Measurements from ENCODE around the gene TRPT1.

TRPT1 gene

GRCh38 chr11:64202992-64203391 is 23.0 kb downstream of the TRPT1 start:
- WGBS, 2 donors (ENCODE audit: extremely low coverage in 2 of 2, insufficient read length in 2 of 2, insufficient replicate concordance in 1 of 2) = no CpG with 5 or more reads among the region's 9 CpGs
- H3K36me3 ChIP-seq (replicated peaks in 1 of 2; ENCODE audit: control insufficient read depth in 2 of 2, insufficient read depth in 2 of 2, low read length in 2 of 2) = peaks cover 65 to 91% of the 10 kb centered on the region in 2 donors
- H2BK12ac ChIP-seq (ENCODE audit: low read length) = no peak overlapping the region

GRCh38 chr11:64201543-64201942 is 24.4 kb downstream of the TRPT1 start:
- Histone ChIP-seq H4K91ac (ENCODE audit: low read depth, low read length, poor library complexity) (no peak overlapping the region), H3K4me2 (ENCODE audit: insufficient read depth, low read length, poor library complexity, severe bottlenecking) (no peak overlapping the region), H3K4ac (ENCODE audit: low read length) (no peak overlapping the region), H3K18ac (ENCODE audit: low read length) (no peak overlapping the region), H3K9me3 (replicated peaks in 1 of 2; ENCODE audit: control insufficient read depth in 2 of 2, insufficient read depth in 1 of 2, low read depth in 1 of 2, low read length in 2 of 2) (peaks cover 0 to 2% of the 10 kb centered on the region in 2 donors), H2AK5ac (ENCODE audit: low read depth, low read length) (no peak overlapping the region), H3K14ac (ENCODE audit: low read length) (no peak overlapping the region), H3K23ac (ENCODE audit: low read depth, low read length, poor library complexity) (no peak overlapping the region), H2BK120ac (ENCODE audit: low read depth, low read length) (no peak overlapping the region), H2BK15ac (ENCODE audit: low read length) (no peak overlapping the region), H2BK12ac (ENCODE audit: low read length) (no peak overlapping the region), H2AFZ (ENCODE audit: low read length) (no peak overlapping the region), H3K4me1 (ENCODE audit: control insufficient read depth in 2 of 2, insufficient read depth in 1 of 2, low read depth in 1 of 2, low read length in 2 of 2) (peaks cover 0 to 6% of the 10 kb centered on the region in 2 donors), H3K4me3 (ENCODE audit: low read length in 2 of 2) (no peak overlapping the region), H3K27me3 (ENCODE audit: control insufficient read depth in 3 of 3, insufficient read depth in 3 of 3, low read depth in 1 of 3, low read length in 3 of 3) (no peaks in the 10 kb centered on the region), H3K79me1 (ENCODE audit: low read depth, low read length) (no peaks in the 10 kb centered on the region), H2BK5ac (ENCODE audit: low read length) (no peak overlapping the region), H3K36me3 (replicated peaks in 1 of 2; ENCODE audit: control insufficient read depth in 2 of 2, insufficient read depth in 2 of 2, low read length in 2 of 2) (peaks cover 66 to 98% of the 10 kb centered on the region in 2 donors), H4K8ac (ENCODE audit: low read depth, low read length) (no peak overlapping the region), H3K27ac (replicated peaks; ENCODE audit: low read length) (no peak overlapping the region), H3K9ac (ENCODE audit: low read depth, low read length, poor library complexity) (no peak overlapping the region)
- no CpG with 5 or more reads among the region's 3 CpGs for WGBS, 2 donors (ENCODE audit: extremely low coverage in 2 of 2, insufficient read length in 2 of 2, insufficient replicate concordance in 1 of 2)
- no peak for DNase-seq (ENCODE audit: low spot score)

More at GRCh38 chr11:64202992-64203391, 23.0 kb downstream of the TRPT1 start:
- no peak overlapping the region for H2AFZ ChIP-seq (ENCODE audit: low read length)
- H3K4me3 ChIP-seq (ENCODE audit: low read length in 2 of 2) = no peak overlapping the region
- H2BK15ac ChIP-seq (ENCODE audit: low read length) = no peak overlapping the region
- H3K79me1 ChIP-seq (ENCODE audit: low read depth, low read length) = peaks cover 2% of the 10 kb centered on the region
- H3K18ac ChIP-seq (ENCODE audit: low read length) = no peak overlapping the region
- H3K27me3 ChIP-seq (ENCODE audit: control insufficient read depth in 3 of 3, insufficient read depth in 3 of 3, low read depth in 1 of 3, low read length in 3 of 3) = no peaks in the 10 kb centered on the region
- peaks cover 6 to 9% of the 10 kb centered on the region in 2 donors for H3K4me1 ChIP-seq (ENCODE audit: control insufficient read depth in 2 of 2, insufficient read depth in 1 of 2, low read depth in 1 of 2, low read length in 2 of 2)
- H2AK5ac ChIP-seq (ENCODE audit: low read depth, low read length) = no peak overlapping the region
- peaks cover 0 to 3% of the 10 kb centered on the region in 2 donors for H3K9me3 ChIP-seq (replicated peaks in 1 of 2; ENCODE audit: control insufficient read depth in 2 of 2, insufficient read depth in 1 of 2, low read depth in 1 of 2, low read length in 2 of 2)
- no peak overlapping the region for H2BK5ac ChIP-seq (ENCODE audit: low read length)
- peak overlapping the region; percentile 84 for H4K8ac ChIP-seq (ENCODE audit: low read depth, low read length)
- no peak overlapping the region for H3K9ac ChIP-seq (ENCODE audit: low read depth, low read length, poor library complexity)
- peak overlapping the region; percentile 30 for H3K27ac ChIP-seq (replicated peaks; ENCODE audit: low read length)
- H3K4ac ChIP-seq (ENCODE audit: low read length) = no peak overlapping the region
- H3K4me2 ChIP-seq (ENCODE audit: insufficient read depth, low read length, poor library complexity, severe bottlenecking) = no peak overlapping the region
- H3K14ac ChIP-seq (ENCODE audit: low read length) = no peak overlapping the region
- H3K23ac ChIP-seq (ENCODE audit: low read depth, low read length, poor library complexity) = no peak overlapping the region
- no peak overlapping the region for H4K91ac ChIP-seq (ENCODE audit: low read depth, low read length, poor library complexity)
- DNase-seq (ENCODE audit: low spot score) = no peak
- H2BK120ac ChIP-seq (ENCODE audit: low read depth, low read length) = no peak overlapping the region

- Histone ChIP-seq H3K9me3 (replicated peaks in 1 of 2; ENCODE audit: control insufficient read depth in 2 of 2, insufficient read depth in 1 of 2, low read depth in 1 of 2, low read length in 2 of 2) (peaks cover 0 to 2% of the 10 kb centered on the region in 2 donors), H2AK5ac (ENCODE audit: low read depth, low read length) (no peak overlapping the region), H2AFZ (ENCODE audit: low read length) (no peak overlapping the region), H3K23ac (ENCODE audit: low read depth, low read length, poor library complexity) (no peak overlapping the region), H3K9ac (ENCODE audit: low read depth, low read length, poor library complexity) (no peak overlapping the region), H3K27me3 (ENCODE audit: control insufficient read depth in 3 of 3, insufficient read depth in 3 of 3, low read depth in 1 of 3, low read length in 3 of 3) (no peaks in the 10 kb centered on the region), H2BK12ac (ENCODE audit: low read length) (no peak overlapping the region), H3K4ac (ENCODE audit: low read length) (no peak overlapping the region), H3K4me2 (ENCODE audit: insufficient read depth, low read length, poor library complexity, severe bottlenecking) (no peak overlapping the region), H2BK5ac (ENCODE audit: low read length) (no peak overlapping the region), H3K4me3 (ENCODE audit: low read length in 2 of 2) (no peak overlapping the region), H4K91ac (ENCODE audit: low read depth, low read length, poor library complexity) (no peak overlapping the region), H3K4me1 (ENCODE audit: control insufficient read depth in 2 of 2, insufficient read depth in 1 of 2, low read depth in 1 of 2, low read length in 2 of 2) (peaks cover 0 to 6% of the 10 kb centered on the region in 2 donors), H2BK15ac (ENCODE audit: low read length) (no peak overlapping the region), H3K14ac (ENCODE audit: low read length) (no peak overlapping the region), H2BK120ac (ENCODE audit: low read depth, low read length) (no peak overlapping the region), H3K36me3 (replicated peaks in 1 of 2; ENCODE audit: control insufficient read depth in 2 of 2, insufficient read depth in 2 of 2, low read length in 2 of 2) (peaks cover 71 to 100% of the 10 kb centered on the region in 2 donors), H3K79me1 (ENCODE audit: low read depth, low read length) (peaks cover under 1% of the 10 kb centered on the region), H4K8ac (ENCODE audit: low read depth, low read length) (no peak overlapping the region), H3K27ac (replicated peaks; ENCODE audit: low read length) (no peak overlapping the region), H3K18ac (ENCODE audit: low read length) (no peak overlapping the region)
- WGBS, 2 donors (ENCODE audit: extremely low coverage in 2 of 2, insufficient read length in 2 of 2, insufficient replicate concordance in 1 of 2) = no CpG with 5 or more reads among the region's 2 CpGs
- DNase-seq (ENCODE audit: low spot score) = no peak
These were observed 27.5 kb downstream of the TRPT1 start for GRCh38 chr11:64198511-64198910.

GRCh38 chr11:64196626-64197025 is 29.4 kb downstream of the TRPT1 start:
- WGBS, 2 donors (ENCODE audit: extremely low coverage in 2 of 2, insufficient read length in 2 of 2, insufficient replicate concordance in 1 of 2) = no CpG with 5 or more reads among the region's 9 CpGs
- H2BK15ac ChIP-seq (ENCODE audit: low read length) = no peak overlapping the region
- no peaks in the 10 kb centered on the region for H3K9me3 ChIP-seq (replicated peaks in 1 of 2; ENCODE audit: control insufficient read depth in 2 of 2, insufficient read depth in 1 of 2, low read depth in 1 of 2, low read length in 2 of 2)
- H2AFZ ChIP-seq (ENCODE audit: low read length) = no peak overlapping the region
- H3K4ac ChIP-seq (ENCODE audit: low read length) = no peak overlapping the region
- no peak overlapping the region for H3K27ac ChIP-seq (replicated peaks; ENCODE audit: low read length)
- H3K79me1 ChIP-seq (ENCODE audit: low read depth, low read length) = peaks cover 6% of the 10 kb centered on the region
- no peak overlapping the region for H3K9ac ChIP-seq (ENCODE audit: low read depth, low read length, poor library complexity)
- DNase-seq (ENCODE audit: low spot score) = no peak
- H3K4me1 ChIP-seq (ENCODE audit: control insufficient read depth in 2 of 2, insufficient read depth in 1 of 2, low read depth in 1 of 2, low read length in 2 of 2) = no peaks in the 10 kb centered on the region
- H3K4me3 ChIP-seq (ENCODE audit: low read length in 2 of 2) = no peak overlapping the region
- no peak overlapping the region for H3K14ac ChIP-seq (ENCODE audit: low read length)
- no peak overlapping the region for H2AK5ac ChIP-seq (ENCODE audit: low read depth, low read length)
- no peak overlapping the region for H2BK12ac ChIP-seq (ENCODE audit: low read length)
- H4K8ac ChIP-seq (ENCODE audit: low read depth, low read length) = no peak overlapping the region
- H3K18ac ChIP-seq (ENCODE audit: low read length) = no peak overlapping the region
- H2BK120ac ChIP-seq (ENCODE audit: low read depth, low read length) = no peak overlapping the region
- H2BK5ac ChIP-seq (ENCODE audit: low read length) = no peak overlapping the region
- no peaks in the 10 kb centered on the region for H3K27me3 ChIP-seq (ENCODE audit: control insufficient read depth in 3 of 3, insufficient read depth in 3 of 3, low read depth in 1 of 3, low read length in 3 of 3)
- no peak overlapping the region for H4K91ac ChIP-seq (ENCODE audit: low read depth, low read length, poor library complexity)
- H3K36me3 ChIP-seq (replicated peaks in 1 of 2; ENCODE audit: control insufficient read depth in 2 of 2, insufficient read depth in 2 of 2, low read length in 2 of 2) = peaks cover 67 to 100% of the 10 kb centered on the region in 2 donors
- no peak overlapping the region for H3K23ac ChIP-seq (ENCODE audit: low read depth, low read length, poor library complexity)
- no peak overlapping the region for H3K4me2 ChIP-seq (ENCODE audit: insufficient read depth, low read length, poor library complexity, severe bottlenecking)
